Measurements from ENCODE around the gene RAB11FIP4. TPM values are rescaled to one million over a fixed set of nuclear protein-coding genes. Genes with fewer than 3 reads are reported as not detected.

Gene RAB11FIP4
- total and polyA plus RNA-seq, 7 donors = 0.66 to 32.5 (median 1.8) TPM

- TF ChIP-seq CTCF (IDR thresholded peaks at IDR 0.05) (no peak), EP300 (IDR thresholded peaks at IDR 0.05) (no peak), POLR2A (IDR thresholded peaks at IDR 0.05) (no peak), POLR2AphosphoS5 (IDR thresholded peaks at IDR 0.05) (no peak)
- no peak for DNase-seq
- Histone ChIP-seq H3K27ac (no peak overlapping the region), H3K36me3 (no peaks in the 10 kb centered on the region), H3K27me3 (peaks cover 19 to 56% (median 32%) of the 10 kb centered on the region in 3 donors), H3K4me3 (peak overlapping the region; percentile 6 to 57 (median 52)), H3K4me1 (peaks cover 0 to 22% (median 21%) of the 10 kb centered on the region in 4 donors), H3K9me3 (no peaks in the 10 kb centered on the region)
- intact Hi-C loops (cut with DNase I) = no loop called here
- WGBS, 2 donors = 7 to 17% methylated on average over 17 of the region's 17 CpGs
Observed at GRCh38 chr17:31487063-31487647, 95.7 kb downstream of the RAB11FIP4 start.

- peaks cover 19 to 56% (median 32%) of the 10 kb centered on the region in 3 donors for H3K27me3 ChIP-seq
- intact Hi-C loops (cut with DNase I) = no loop called here
- peak; percentile 84 for DNase-seq
- H3K27ac ChIP-seq = peak overlapping the region in 1 of 4 donors; percentile 12
- H3K36me3 ChIP-seq = no peaks in the 10 kb centered on the region
- H3K9me3 ChIP-seq = no peaks in the 10 kb centered on the region
- peak overlapping the region; percentile 6 to 57 (median 52) for H3K4me3 ChIP-seq
- WGBS, 2 donors = 1% methylated on average over 83 of the region's 83 CpGs
- TF ChIP-seq POLR2A (IDR thresholded peaks at IDR 0.05) (peak in 1 of 2 donors; percentile 47), CTCF (IDR thresholded peaks at IDR 0.05) (no peak), POLR2AphosphoS5 (IDR thresholded peaks at IDR 0.05) (peak in 1 of 4 donors; percentile 29)
- peaks cover 0 to 22% (median 21%) of the 10 kb centered on the region in 4 donors for H3K4me1 ChIP-seq
Observed at GRCh38 chr17:31487648-31488263, 96.3 kb downstream of the RAB11FIP4 start.

- peaks cover 19 to 56% (median 32%) of the 10 kb centered on the region in 3 donors for H3K27me3 ChIP-seq
- no peak for DNase-seq
- TF ChIP-seq POLR2AphosphoS5 (IDR thresholded peaks at IDR 0.05) = no peak
- no peak for TF ChIP-seq POLR2A (IDR thresholded peaks at IDR 0.05)
- TF ChIP-seq CTCF (IDR thresholded peaks at IDR 0.05) = no peak
- TF ChIP-seq EP300 (IDR thresholded peaks at IDR 0.05) = no peak
- peaks cover 0 to 22% (median 21%) of the 10 kb centered on the region in 4 donors for H3K4me1 ChIP-seq
- intact Hi-C loops (cut with DNase I) = no loop called here
- no peaks in the 10 kb centered on the region for H3K36me3 ChIP-seq
- H3K27ac ChIP-seq = peak overlapping the region in 2 of 4 donors; percentile 3 to 12
- H3K9me3 ChIP-seq = no peaks in the 10 kb centered on the region
- WGBS, 2 donors = 0 to 3% methylated on average over 62 of the region's 62 CpGs
- H3K4me3 ChIP-seq = peak overlapping the region in 3 of 4 donors; percentile 48 to 57 (median 57)
Observed at GRCh38 chr17:31488264-31488981, 96.9 kb downstream of the RAB11FIP4 start.

GRCh38 chr17:31488982-31489294, 97.5 kb downstream of the RAB11FIP4 start:
- H3K27me3 ChIP-seq = peaks cover 19 to 56% (median 32%) of the 10 kb centered on the region in 3 donors
- TF ChIP-seq EP300 (IDR thresholded peaks at IDR 0.05) (no peak), CTCF (IDR thresholded peaks at IDR 0.05) (no peak), POLR2AphosphoS5 (IDR thresholded peaks at IDR 0.05) (no peak), POLR2A (IDR thresholded peaks at IDR 0.05) (no peak)
- H3K9me3 ChIP-seq = no peaks in the 10 kb centered on the region
- H3K27ac ChIP-seq = no peak overlapping the region
- WGBS, 2 donors = 7 to 32% methylated on average over 4 of the region's 4 CpGs
- H3K4me1 ChIP-seq = peaks cover 0 to 22% (median 21%) of the 10 kb centered on the region in 4 donors
- H3K36me3 ChIP-seq = no peaks in the 10 kb centered on the region
- intact Hi-C loops (cut with DNase I) = no loop called here
- DNase-seq = no peak
- H3K4me3 ChIP-seq = peak overlapping the region in 2 of 4 donors; percentile 48 to 57
